Activated naive CD4-positive, alpha-beta T cell treated with anti-CD3 and anti-CD28 coated beads for 36 hours (primary cell): ENCODE results near the gene B3GNT3. TPM values are rescaled to one million over a fixed set of nuclear protein-coding genes. Genes with fewer than 3 reads are reported as not detected.

Experiments used
- CTCF ChIA-PET: fragments of 350-600 bp; sonication (Branson Sonifier 250); formaldehyde crosslinking; loops from one replicate; lab custom pipeline; 2021; ENCODE audit warnings: antibody characterized with exemption; lab: Charles Lee
- DNase-seq: peaks from one replicate; pipeline ENCODE4 v3.0.0-alpha.2; 2020
- H3K27ac Mint-ChIP-seq: one replicate; pipeline ENCODE4 v1.8.0; 2021; ENCODE audit warnings: mild to moderate bottlenecking, mixed read lengths
- H3K27me3 Mint-ChIP-seq: one replicate; pipeline ENCODE4 v1.8.0; 2021; ENCODE audit warnings: low read depth, mixed read lengths
- H3K36me3 Mint-ChIP-seq: one replicate; pipeline ENCODE4 v1.8.0; 2021; ENCODE audit warnings: low read depth, mixed read lengths
- H3K4me1 Mint-ChIP-seq: one replicate; pipeline ENCODE4 v1.8.0; 2021; ENCODE audit warnings: low read depth, mixed read lengths
- H3K4me3 Mint-ChIP-seq: one replicate; pipeline ENCODE4 v1.8.0; 2021; ENCODE audit warnings: mild to moderate bottlenecking, moderate library complexity, mixed read lengths
- H3K9me3 Mint-ChIP-seq: one replicate; pipeline ENCODE4 v1.8.0; 2021; ENCODE audit warnings: mixed read lengths
- intact Hi-C: fragments of 100-400 bp; cut with micrococcal nuclease; formaldehyde crosslinking; loops from one replicate; pipeline ENCODE4 v1.15.1; 2023
- total RNA-seq, 2 experiments: library from RNA; stranded (reverse); gene quantifications; one replicate each; pipeline ENCODE4 v1.2.3, GENCODE V29; 2021

The B3GNT3 gene
- total RNA-seq, 2 experiments from 2014 or later: 0.17 to 0.19 TPM

GRCh38 chr19:17805427-17805826 is 10.5 kb downstream of the B3GNT3 start:
- Mint-ChIP-seq H3K27ac (no peak overlapping the region), H3K27me3 (no peaks in the 10 kb centered on the region), H3K4me3 (no peak overlapping the region), H3K36me3 (no peaks in the 10 kb centered on the region), H3K9me3 (no peaks in the 10 kb centered on the region), H3K4me1 (peaks cover 35% of the 10 kb centered on the region)
- intact Hi-C loops: no loop called here
- DNase-seq: no peak
- CTCF ChIA-PET: interaction anchor here (0.6 to 3.5 kb wide), 4 partner anchors 41 to 1306 kb away, joined by 3 to 15 read pairs (median 4); no protein-coding TSS in a partner anchor

- intact Hi-C loops: no loop called here
- Mint-ChIP-seq H3K27me3 (no peaks in the 10 kb centered on the region), H3K27ac (no peak overlapping the region)
Observed at GRCh38 chr19:17806945-17807344, 12.0 kb downstream of the B3GNT3 start.

GRCh38 chr19:17807731-17808316 is 12.9 kb downstream of the B3GNT3 start:
- Mint-ChIP-seq H3K4me1 (peaks cover 31% of the 10 kb centered on the region), H3K27ac (no peak overlapping the region), H3K9me3 (no peaks in the 10 kb centered on the region), H3K36me3 (no peaks in the 10 kb centered on the region), H3K27me3 (no peaks in the 10 kb centered on the region), H3K4me3 (peak overlapping the region; percentile 36)
- CTCF ChIA-PET: interaction anchor here (0.6 kb wide), 1 partner anchor 115 kb away, joined by 8 read pairs; no protein-coding TSS in a partner anchor
- peak; percentile 34 for DNase-seq
- intact Hi-C loops: no loop called here

More at GRCh38 chr19:17806945-17807344, 12.0 kb downstream of the B3GNT3 start:
- H3K36me3 Mint-ChIP-seq: no peaks in the 10 kb centered on the region
- CTCF ChIA-PET: interaction anchor here (0.7 kb wide), 1 partner anchor 131 kb away, joined by 3 read pairs; no protein-coding TSS in a partner anchor
- H3K9me3 Mint-ChIP-seq: no peaks in the 10 kb centered on the region
- no peak overlapping the region for H3K4me3 Mint-ChIP-seq
- DNase-seq: peak; percentile 56
- H3K4me1 Mint-ChIP-seq: peaks cover 35% of the 10 kb centered on the region

GRCh38 chr19:17811103-17811502 is 16.2 kb downstream of the B3GNT3 start:
- H3K36me3 Mint-ChIP-seq: no peaks in the 10 kb centered on the region
- DNase-seq: no peak
- H3K4me1 Mint-ChIP-seq: peaks cover 14% of the 10 kb centered on the region
- H3K4me3 Mint-ChIP-seq: no peak overlapping the region
- no peak overlapping the region for H3K27ac Mint-ChIP-seq
- H3K9me3 Mint-ChIP-seq: no peaks in the 10 kb centered on the region
- CTCF ChIA-PET: no interaction called here
- intact Hi-C loops: no loop called here
- H3K27me3 Mint-ChIP-seq: no peaks in the 10 kb centered on the region

GRCh38 chr19:17811681-17812080 is 16.7 kb downstream of the B3GNT3 start:
- CTCF ChIA-PET: no interaction called here
- Mint-ChIP-seq H3K36me3 (no peaks in the 10 kb centered on the region), H3K9me3 (no peaks in the 10 kb centered on the region), H3K27me3 (no peaks in the 10 kb centered on the region), H3K27ac (no peak overlapping the region), H3K4me3 (no peak overlapping the region), H3K4me1 (peaks cover 11% of the 10 kb centered on the region)
- intact Hi-C loops: no loop called here
- DNase-seq: no peak

GRCh38 chr19:17812099-17812498 is 17.2 kb downstream of the B3GNT3 start:
- Mint-ChIP-seq H3K4me1 (peaks cover 10% of the 10 kb centered on the region), H3K4me3 (no peak overlapping the region), H3K27ac (no peak overlapping the region), H3K27me3 (no peaks in the 10 kb centered on the region), H3K36me3 (no peaks in the 10 kb centered on the region), H3K9me3 (no peaks in the 10 kb centered on the region)
- intact Hi-C loops: no loop called here
- CTCF ChIA-PET: no interaction called here
- DNase-seq: no peak

- no peak overlapping the region for H3K4me3 Mint-ChIP-seq
- no peaks in the 10 kb centered on the region for H3K27me3 Mint-ChIP-seq
- H3K9me3 Mint-ChIP-seq: no peaks in the 10 kb centered on the region
- no peaks in the 10 kb centered on the region for H3K36me3 Mint-ChIP-seq
- DNase-seq: no peak
- no peaks in the 10 kb centered on the region for H3K4me1 Mint-ChIP-seq
- intact Hi-C loops: no loop called here
- CTCF ChIA-PET: no interaction called here
- no peak overlapping the region for H3K27ac Mint-ChIP-seq
Observed at GRCh38 chr19:17817668-17818363, 22.9 kb downstream of the B3GNT3 start.

GRCh38 chr19:17821190-17821589 is 26.3 kb downstream of the B3GNT3 start, which contains the start of gene INSL3:
Gene INSL3 (minus strand): TSS chr19:17821519. CDS start chr19:17821506, 13 bp downstream.
- Mint-ChIP-seq H3K27ac (no peak within 1 kb of the TSS), H3K4me1 (no peaks in the 10 kb centered on the region), H3K27me3 (no peaks in the 10 kb centered on the region), H3K4me3 (no peak within 1 kb of the TSS), H3K36me3 (peaks cover 5% of the 10 kb centered on the region), H3K9me3 (no peaks in the 10 kb centered on the region)
- DNase-seq: no peak
- CTCF ChIA-PET: no interaction called here
- intact Hi-C loops: no loop called here

GRCh38 chr19:17824339-17824738 is 29.4 kb downstream of the B3GNT3 start:
- Mint-ChIP-seq H3K27ac (no peak overlapping the region), H3K4me1 (no peaks in the 10 kb centered on the region), H3K4me3 (no peak overlapping the region), H3K27me3 (no peaks in the 10 kb centered on the region), H3K9me3 (no peaks in the 10 kb centered on the region), H3K36me3 (peaks cover 20% of the 10 kb centered on the region)
- CTCF ChIA-PET: interaction anchor here (0.6 kb wide), 1 partner anchor 135 kb away, joined by 3 read pairs; no protein-coding TSS in a partner anchor
- intact Hi-C loops: no loop called here
- DNase-seq: no peak

- no peak for DNase-seq
Observed at GRCh38 chr19:17826508-17827056, 31.6 kb downstream of the B3GNT3 start.

GRCh38 chr19:17829855-17830566 is 35.1 kb downstream of the B3GNT3 start:
- Mint-ChIP-seq H3K27ac (no peak overlapping the region), H3K36me3 (peaks cover 60% of the 10 kb centered on the region), H3K27me3 (no peaks in the 10 kb centered on the region), H3K4me3 (no peak overlapping the region), H3K9me3 (peaks cover 3% of the 10 kb centered on the region), H3K4me1 (peaks cover 5% of the 10 kb centered on the region)
- intact Hi-C loops: no loop called here
- no peak for DNase-seq
- CTCF ChIA-PET: interaction anchor here (1.8 kb wide), 1 partner anchor 29 kb away, joined by 5 read pairs; the partner anchor contains the start of gene RPL18A

More at GRCh38 chr19:17826508-17827056, 31.6 kb downstream of the B3GNT3 start:
- Mint-ChIP-seq H3K27me3 (no peaks in the 10 kb centered on the region), H3K36me3 (peaks cover 38% of the 10 kb centered on the region), H3K9me3 (no peaks in the 10 kb centered on the region), H3K27ac (no peak overlapping the region), H3K4me1 (peaks cover 3% of the 10 kb centered on the region), H3K4me3 (no peak overlapping the region)
- CTCF ChIA-PET: no interaction called here
- intact Hi-C loops: no loop called here
